K562 (cell line): ENCODE measurements around the gene UHRF1. TPM values are rescaled to one million over a fixed set of nuclear protein-coding genes. Genes with fewer than 3 reads are reported as not detected.

Experiments
- CLOCK ChIP-seq: fragments of 250-450 bp; sonication (Bioruptor Pico); IDR thresholded peaks from 2 replicates; pipeline ENCODE4 v1.4.0; 2020; ENCODE audit warnings: mild to moderate bottlenecking, moderate library complexity, borderline replicate concordance
- CREB1 ChIP-seq, 2 experiments: sonication (generic) in 1 of 2; formaldehyde crosslinking in 1 of 2; IDR thresholded peaks; 2 replicates each; pipeline versions ENCODE4 v1.6.1 to v1.8.0; 2012 to 2022; ENCODE audit warnings: inconsistent platforms in 1 of 2, mild to moderate bottlenecking in 1 of 2, missing genetic modification reagents in 1 of 2, moderate library complexity in 1 of 2
- E2F1 ChIP-seq: sonication (generic); formaldehyde crosslinking; IDR thresholded peaks from 2 replicates; pipeline ENCODE4 v1.8.1; 2023; ENCODE audit warnings: mild to moderate bottlenecking, missing genetic modification reagents, moderate library complexity
- MCM3 ChIP-seq: fragments of 450-650 bp; IDR thresholded peaks from 2 replicates; pipeline ENCODE4 v1.6.1; 2016
- PBX2 ChIP-seq, 2 experiments: IDR thresholded peaks in 1 of 2; conservative IDR thresholded peaks in 1 of 2; 2 replicates each; pipeline ENCODE4 v1.6.1; 2016; ENCODE audit warnings: low read depth in 2 of 2, mild to moderate bottlenecking in 1 of 2, missing compliant biosample characterization in 1 of 2, missing genetic modification characterization in 1 of 2, moderate library complexity in 1 of 2
- PHF8 ChIP-seq: fragments of 200-600 bp; sonication (generic); IDR thresholded peaks from 2 replicates; pipeline ENCODE4 v1.6.1; 2012; ENCODE audit warnings: mixed run types, mild to moderate bottlenecking, inconsistent platforms, low read length, moderate library complexity, borderline replicate concordance
- PML ChIP-seq: IDR thresholded peaks from 2 replicates; pipeline ENCODE4 v1.6.1; 2012; ENCODE audit warnings: low read length, inconsistent platforms
- RBBP5 ChIP-seq: fragments of 200-600 bp; sonication (generic); IDR thresholded peaks from 2 replicates; pipeline ENCODE4 v1.6.1; 2012; ENCODE audit warnings: borderline replicate concordance, mild to moderate bottlenecking, low read length, control low read depth, inconsistent platforms; ENCODE audit not compliant: insufficient read depth, poor library complexity, severe bottlenecking
- RBM39 ChIP-seq: fragments of 200-400 bp; formaldehyde crosslinking; optimal IDR thresholded peaks from 2 replicates; pipeline ENCODE3; 2018; ENCODE audit warnings: low read depth, low read length
- SIN3B ChIP-seq: fragments of 450-650 bp; IDR thresholded peaks from 2 replicates; pipeline ENCODE4 v1.6.1; 2017; ENCODE audit warnings: low read depth, mild to moderate bottlenecking, moderate library complexity
- SIX5 ChIP-seq, 2 experiments: IDR thresholded peaks; 2 replicates each; pipeline ENCODE4 v1.6.1; 2011; ENCODE audit warnings: low read length in 2 of 2, borderline replicate concordance in 1 of 2, low read depth in 1 of 2, mild to moderate bottlenecking in 1 of 2, moderate library complexity in 1 of 2; ENCODE audit not compliant: insufficient read depth in 1 of 2
- TGIF2 ChIP-seq: sonication (generic); formaldehyde crosslinking; IDR thresholded peaks from 2 replicates; pipeline ENCODE4 v1.8.1; 2022; ENCODE audit warnings: mild to moderate bottlenecking, missing genetic modification reagents, moderate library complexity
- ZBTB8A ChIP-seq: fragments of 450-650 bp; IDR thresholded peaks from 2 replicates; pipeline ENCODE4 v1.6.1; 2018; ENCODE audit warnings: mild to moderate bottlenecking, moderate library complexity; ENCODE audit not compliant: partially characterized antibody
- ZNF146 ChIP-seq: IDR thresholded peaks from one replicate; pipeline ENCODE4 v1.6.1; 2018; ENCODE audit warnings: missing compliant biosample characterization; ENCODE audit not compliant: unreplicated experiment
- ZNF253 ChIP-seq: fragments of 250-450 bp; sonication (Bioruptor Pico); conservative IDR thresholded peaks from 2 replicates; pipeline ENCODE4 v1.6.1; 2021; ENCODE audit warnings: mild to moderate bottlenecking
- ZNF449 ChIP-seq: fragments of 250-450 bp; sonication (Bioruptor Pico); IDR thresholded peaks from 2 replicates; pipeline ENCODE4 v1.8.0; 2022; ENCODE audit warnings: moderate library complexity, mild to moderate bottlenecking, inconsistent platforms
- ZNF507 ChIP-seq: conservative IDR thresholded peaks from 2 replicates; pipeline ENCODE4 v1.6.1; 2017; ENCODE audit warnings: missing genetic modification characterization, missing compliant biosample characterization
- ZNF76 ChIP-seq: fragments of 250-450 bp; sonication (Bioruptor Pico); IDR thresholded peaks from 2 replicates; pipeline ENCODE4 v1.4.0; 2020; ENCODE audit warnings: mild to moderate bottlenecking, moderate library complexity, borderline replicate concordance
- polyA plus RNA-seq, 8 experiments: library from polyadenylated mRNA; depleted of rRNA in 4 of 8; stranded (reverse) in 5 of 8; unstranded in 3 of 8; fragments of >200 nt; fragmentation: Nextera tagmentation in 2 of 8; fragmentation: Illumina TruSeq in 1 of 8; extraction: Ambion mirVana in 2 of 8; extraction: Trizol in 1 of 8; gene quantifications; 2 replicates each; pipeline versions ENCODE4 v1.2.1 to v1.2.3, GENCODE V29; 2011 to 2014; ENCODE audit warnings: inconsistent platforms in 1 of 8, missing spikeins in 1 of 8
- total RNA-seq, 7 experiments: library from RNA; depleted of rRNA in 6 of 7; stranded (reverse); fragments of >200 nt in 6 of 7; fragmentation: Illumina TruSeq in 2 of 7; extraction: Trizol in 2 of 7; gene quantifications; 2 replicates each; pipeline versions ENCODE4 v1.2.1 to v1.2.3, GENCODE V29; 2011 to 2021; ENCODE audit warnings: low replicate concordance in 1 of 7

UHRF1 gene
- total and polyA plus RNA-seq, 9 of the 15 experiments (the other 6 are each of a cell fraction or from before 2014, with no cell fraction given) = 6.0 to 101 (median 30.9) TPM

- TF ChIP-seq CREB1 (IDR thresholded peaks at IDR 0.05) = no peak
- TF ChIP-seq CREB1 (CRISPR knock-in tag; IDR thresholded peaks at IDR 0.05) = no peak
- no peak for TF ChIP-seq SIX5 (IDR thresholded peaks at IDR 0.05; ENCODE audit: borderline replicate concordance in 1 of 2, insufficient read depth in 1 of 2, low read depth in 1 of 2, low read length in 2 of 2)
- no peak for TF ChIP-seq ZNF253 (CRISPR knock-in tag)
- TF ChIP-seq ZNF507 = no peak
- peak; percentile 36 for TF ChIP-seq RBBP5
- TF ChIP-seq MCM3 = no peak
- no peak for TF ChIP-seq ZNF449 (CRISPR knock-in tag)
- no peak for TF ChIP-seq TGIF2 (CRISPR knock-in tag)
- no peak for TF ChIP-seq PML
- no peak for TF ChIP-seq RBM39
- TF ChIP-seq SIN3B = 0 out of 2 replicates have a peak, but pooled peaks have one; percentile 13
- TF ChIP-seq PBX2 (CRISPR knock-in tag; IDR thresholded peaks at IDR 0.05; ENCODE audit: low read depth) = no peak
- TF ChIP-seq PBX2 (tag; conservative IDR thresholded peaks at IDR 0.05; ENCODE audit: low read depth) = no peak
- TF ChIP-seq ZNF76 = no peak
- TF ChIP-seq CLOCK = no peak
- TF ChIP-seq PHF8 = peak; percentile 22; the same call in 1 of the 2 replicates
- TF ChIP-seq ZBTB8A = no peak
- no peak for TF ChIP-seq E2F1 (CRISPR knock-in tag)
- TF ChIP-seq ZNF146 (CRISPR knock-in tag) = no peak
Observed at GRCh38 chr19:4967738-4968461, 58.6 kb downstream of the UHRF1 start (continued).
